OCI-LY3 (cell line): ENCODE results near the gene EDEM3.

Source experiments
- EZH2phosphoT487 ChIP-seq: fragments of 200-600 bp; shearing (Covaris generic); IDR thresholded peaks from 2 replicates; pipeline ENCODE4 v1.6.1; 2018; ENCODE audit warnings: antibody characterized with exemption, mixed run types, low read depth
- TF ChIP-seq, protein P1 (sequence below): fragments of 200-600, 300-600 bp; sonication (generic); IDR thresholded peaks from 2 replicates; pipeline ENCODE4 v1.5.1; 2014; ENCODE audit warnings: antibody characterized with exemption, low read length, low read depth

DNA sequence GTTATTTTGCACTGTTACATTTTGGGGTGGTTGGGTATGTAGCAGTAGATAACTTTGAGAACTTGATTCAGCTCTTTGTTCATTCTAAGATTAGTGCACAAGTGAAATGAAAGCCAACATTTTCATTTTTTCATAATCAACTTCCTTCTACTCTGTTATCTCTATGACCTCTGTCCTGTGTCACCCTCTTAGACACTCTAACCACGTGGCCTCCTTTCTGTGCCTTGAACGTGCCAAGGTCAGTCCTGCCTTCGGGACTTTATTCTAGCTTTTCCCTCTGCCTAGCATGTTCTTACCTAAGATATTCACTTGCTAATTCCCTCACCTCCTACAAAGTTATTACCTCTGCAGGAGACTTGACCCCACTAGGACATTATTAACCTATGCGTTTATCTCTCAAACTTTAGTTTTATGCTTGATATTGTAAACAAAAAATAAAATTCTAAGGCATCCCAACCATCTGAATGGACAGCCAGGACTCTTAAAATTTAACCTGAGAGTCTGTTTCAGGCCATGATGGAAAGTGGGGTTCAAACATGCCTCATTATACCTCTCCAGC is 19.2 kb upstream of the EDEM3 start:
- TF ChIP-seq, protein P1, sequence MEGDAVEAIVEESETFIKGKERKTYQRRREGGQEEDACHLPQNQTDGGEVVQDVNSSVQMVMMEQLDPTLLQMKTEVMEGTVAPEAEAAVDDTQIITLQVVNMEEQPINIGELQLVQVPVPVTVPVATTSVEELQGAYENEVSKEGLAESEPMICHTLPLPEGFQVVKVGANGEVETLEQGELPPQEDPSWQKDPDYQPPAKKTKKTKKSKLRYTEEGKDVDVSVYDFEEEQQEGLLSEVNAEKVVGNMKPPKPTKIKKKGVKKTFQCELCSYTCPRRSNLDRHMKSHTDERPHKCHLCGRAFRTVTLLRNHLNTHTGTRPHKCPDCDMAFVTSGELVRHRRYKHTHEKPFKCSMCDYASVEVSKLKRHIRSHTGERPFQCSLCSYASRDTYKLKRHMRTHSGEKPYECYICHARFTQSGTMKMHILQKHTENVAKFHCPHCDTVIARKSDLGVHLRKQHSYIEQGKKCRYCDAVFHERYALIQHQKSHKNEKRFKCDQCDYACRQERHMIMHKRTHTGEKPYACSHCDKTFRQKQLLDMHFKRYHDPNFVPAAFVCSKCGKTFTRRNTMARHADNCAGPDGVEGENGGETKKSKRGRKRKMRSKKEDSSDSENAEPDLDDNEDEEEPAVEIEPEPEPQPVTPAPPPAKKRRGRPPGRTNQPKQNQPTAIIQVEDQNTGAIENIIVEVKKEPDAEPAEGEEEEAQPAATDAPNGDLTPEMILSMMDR, result no peak
- TF ChIP-seq EZH2phosphoT487, result no peak
